ENCODE measurements around the gene ARHGAP21. TPM values are rescaled to one million over a fixed set of nuclear protein-coding genes. Genes with fewer than 3 reads are reported as not detected.

ARHGAP21 gene
- total and polyA plus RNA-seq, 9 of the 15 experiments (the other 6 are each of a cell fraction or from before 2014, with no cell fraction given), result 13.6 to 145 (median 60.8) TPM

DNA sequence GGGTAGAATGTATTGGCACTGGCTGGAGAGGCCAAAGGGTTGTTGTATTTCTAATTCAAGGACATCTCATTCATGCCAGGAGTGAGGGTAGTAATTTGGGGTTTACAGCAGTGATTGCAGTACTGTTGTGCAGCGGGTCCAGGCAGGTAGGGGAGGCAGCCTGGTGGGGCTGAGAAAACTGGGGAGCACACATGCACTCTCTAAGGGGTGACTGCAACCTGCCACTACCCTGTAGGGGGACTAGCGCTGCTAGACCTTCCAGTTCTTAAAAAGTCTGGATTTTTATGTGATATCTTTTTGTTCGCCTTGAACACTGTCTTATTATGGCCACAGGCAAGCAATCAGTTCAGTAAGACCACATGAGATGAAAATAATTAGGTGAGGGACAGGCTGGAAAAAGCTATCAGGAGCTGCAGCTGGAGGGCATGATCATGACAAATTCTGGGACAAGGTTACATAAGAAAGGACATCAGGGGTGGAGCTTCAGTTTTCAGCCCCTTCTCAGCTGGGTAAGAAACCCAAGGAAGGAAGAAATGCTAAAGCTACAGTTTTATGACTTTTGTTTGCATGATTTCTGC lies 149.0 kb downstream of the ARHGAP21 start (continued):
- TF ChIP-seq TCF15 (CRISPR knock-in tag; IDR thresholded peaks at IDR 0.05) (no peak), UBTF (IDR thresholded peaks at IDR 0.05; ENCODE audit: borderline replicate concordance in 1 of 2, low read depth in 2 of 2, low read length in 2 of 2) (no peak), TFAM (CRISPR knock-in tag; conservative IDR thresholded peaks at IDR 0.05) (no peak), PCBP1 (IDR thresholded peaks at IDR 0.05; ENCODE audit: low read depth, low read length, poor library complexity, severe bottlenecking) (no peak), SMAD4 (CRISPR knock-in tag; conservative IDR thresholded peaks at IDR 0.05) (no peak; the same call in 1 of the 2 replicates), HNRNPLL (IDR thresholded peaks at IDR 0.05; ENCODE audit: low read depth, low read length, poor library complexity, severe bottlenecking) (no peak), DMBX1 (CRISPR knock-in tag; IDR thresholded peaks at IDR 0.05; ENCODE audit: borderline replicate concordance) (no peak), KDM1A (IDR thresholded peaks at IDR 0.05) (no peak), RBM15 (IDR thresholded peaks at IDR 0.05; ENCODE audit: insufficient read depth, low read length) (no peak), RCOR1 (IDR thresholded peaks at IDR 0.05; ENCODE audit: borderline replicate concordance in 1 of 2, low read depth in 2 of 2, low read length in 2 of 2) (peak in 1 of 2 experiments; percentile 61; a peak in 1 of 4 replicates), ZNF589 (CRISPR knock-in tag; IDR thresholded peaks at IDR 0.05; ENCODE audit: low read depth) (no peak), NCOA2 (IDR thresholded peaks at IDR 0.05; ENCODE audit: partially characterized antibody in 2 of 2) (no peak), TFE3 (CRISPR knock-in tag; IDR thresholded peaks at IDR 0.05) (no peak), ZNF316 (IDR thresholded peaks at IDR 0.05) (no peak), TAF7 (tag; IDR thresholded peaks at IDR 0.05) (no peak)
- TF ChIP-seq, protein P1, sequence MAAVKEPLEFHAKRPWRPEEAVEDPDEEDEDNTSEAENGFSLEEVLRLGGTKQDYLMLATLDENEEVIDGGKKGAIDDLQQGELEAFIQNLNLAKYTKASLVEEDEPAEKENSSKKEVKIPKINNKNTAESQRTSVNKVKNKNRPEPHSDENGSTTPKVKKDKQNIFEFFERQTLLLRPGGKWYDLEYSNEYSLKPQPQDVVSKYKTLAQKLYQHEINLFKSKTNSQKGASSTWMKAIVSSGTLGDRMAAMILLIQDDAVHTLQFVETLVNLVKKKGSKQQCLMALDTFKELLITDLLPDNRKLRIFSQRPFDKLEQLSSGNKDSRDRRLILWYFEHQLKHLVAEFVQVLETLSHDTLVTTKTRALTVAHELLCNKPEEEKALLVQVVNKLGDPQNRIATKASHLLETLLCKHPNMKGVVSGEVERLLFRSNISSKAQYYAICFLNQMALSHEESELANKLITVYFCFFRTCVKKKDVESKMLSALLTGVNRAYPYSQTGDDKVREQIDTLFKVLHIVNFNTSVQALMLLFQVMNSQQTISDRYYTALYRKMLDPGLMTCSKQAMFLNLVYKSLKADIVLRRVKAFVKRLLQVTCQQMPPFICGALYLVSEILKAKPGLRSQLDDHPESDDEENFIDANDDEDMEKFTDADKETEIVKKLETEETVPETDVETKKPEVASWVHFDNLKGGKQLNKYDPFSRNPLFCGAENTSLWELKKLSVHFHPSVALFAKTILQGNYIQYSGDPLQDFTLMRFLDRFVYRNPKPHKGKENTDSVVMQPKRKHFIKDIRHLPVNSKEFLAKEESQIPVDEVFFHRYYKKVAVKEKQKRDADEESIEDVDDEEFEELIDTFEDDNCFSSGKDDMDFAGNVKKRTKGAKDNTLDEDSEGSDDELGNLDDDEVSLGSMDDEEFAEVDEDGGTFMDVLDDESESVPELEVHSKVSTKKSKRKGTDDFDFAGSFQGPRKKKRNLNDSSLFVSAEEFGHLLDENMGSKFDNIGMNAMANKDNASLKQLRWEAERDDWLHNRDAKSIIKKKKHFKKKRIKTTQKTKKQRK (IDR thresholded peaks at IDR 0.05; ENCODE audit: borderline replicate concordance, low read depth, low read length), result no peak
- TF ChIP-seq, protein P2, sequence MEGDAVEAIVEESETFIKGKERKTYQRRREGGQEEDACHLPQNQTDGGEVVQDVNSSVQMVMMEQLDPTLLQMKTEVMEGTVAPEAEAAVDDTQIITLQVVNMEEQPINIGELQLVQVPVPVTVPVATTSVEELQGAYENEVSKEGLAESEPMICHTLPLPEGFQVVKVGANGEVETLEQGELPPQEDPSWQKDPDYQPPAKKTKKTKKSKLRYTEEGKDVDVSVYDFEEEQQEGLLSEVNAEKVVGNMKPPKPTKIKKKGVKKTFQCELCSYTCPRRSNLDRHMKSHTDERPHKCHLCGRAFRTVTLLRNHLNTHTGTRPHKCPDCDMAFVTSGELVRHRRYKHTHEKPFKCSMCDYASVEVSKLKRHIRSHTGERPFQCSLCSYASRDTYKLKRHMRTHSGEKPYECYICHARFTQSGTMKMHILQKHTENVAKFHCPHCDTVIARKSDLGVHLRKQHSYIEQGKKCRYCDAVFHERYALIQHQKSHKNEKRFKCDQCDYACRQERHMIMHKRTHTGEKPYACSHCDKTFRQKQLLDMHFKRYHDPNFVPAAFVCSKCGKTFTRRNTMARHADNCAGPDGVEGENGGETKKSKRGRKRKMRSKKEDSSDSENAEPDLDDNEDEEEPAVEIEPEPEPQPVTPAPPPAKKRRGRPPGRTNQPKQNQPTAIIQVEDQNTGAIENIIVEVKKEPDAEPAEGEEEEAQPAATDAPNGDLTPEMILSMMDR (IDR thresholded peaks at IDR 0.05 in 2 of 3, conservative IDR thresholded peaks at IDR 0.05 in 1 of 3; ENCODE audit: insufficient read depth in 2 of 3, low read depth in 1 of 3, low read length in 3 of 3), result 0 out of 6 replicates have a peak, but pooled peaks of 1 of the 3 experiments have one; percentile 28
